NT2/D1 (cell line): ENCODE measurements around the gene MAN2A1.

Experiments
- SUZ12 ChIP-seq: IDR thresholded peaks from 2 replicates; pipeline ENCODE4 v1.6.1; 2011; ENCODE audit not compliant: insufficient read length, insufficient read depth; ENCODE audit errors: extremely low read depth
- YY1 ChIP-seq: IDR thresholded peaks from 2 replicates; pipeline ENCODE4 v1.6.1; 2011; ENCODE audit not compliant: insufficient read length, insufficient read depth

- TF ChIP-seq SUZ12 (no peak), YY1 (no peak)
Measured at GRCh38 chr5:109721741-109722140, 32.0 kb downstream of the MAN2A1 start.
